GM21423 (cell line): Measurements from ENCODE around the gene PRCD.

ENCODE experiments used
- ATAC-seq: cut with Tn5 transposase; IDR thresholded peaks from one replicate; pipeline ENCODE4 v1.9.1; 2021; ENCODE audit warnings: mild to moderate bottlenecking, moderate library complexity; ENCODE audit not compliant: unreplicated experiment

The PRCD gene

GRCh38 chr17:76568811-76569221 lies 29.0 kb downstream of the PRCD start:
- no peak for ATAC-seq

- ATAC-seq = no peak
These were observed 29.9 kb downstream of the PRCD start for GRCh38 chr17:76569607-76570279.

GRCh38 chr17:76570457-76570856 lies 30.6 kb downstream of the PRCD start:
- no peak for ATAC-seq

- ATAC-seq = no peak
These were observed 31.1 kb downstream of the PRCD start for GRCh38 chr17:76570877-76571471.

- ATAC-seq = no peak
These were observed 32.5 kb downstream of the PRCD start for GRCh38 chr17:76572201-76572910.

GRCh38 chr17:76573096-76573495 lies 33.3 kb downstream of the PRCD start:
- ATAC-seq = no peak

GRCh38 chr17:76574166-76574565 lies 34.3 kb downstream of the PRCD start:
- ATAC-seq = no peak

- no peak for ATAC-seq
These were observed 35.7 kb downstream of the PRCD start for GRCh38 chr17:76575570-76575969.

- no peak for ATAC-seq
These were observed 36.3 kb downstream of the PRCD start for GRCh38 chr17:76576189-76576588.

GRCh38 chr17:76577876-76578275 lies 38.0 kb downstream of the PRCD start:
- ATAC-seq = no peak

GRCh38 chr17:76578376-76578775 lies 38.5 kb downstream of the PRCD start:
- ATAC-seq = no peak

GRCh38 chr17:76579281-76579680 lies 39.4 kb downstream of the PRCD start:
- no peak for ATAC-seq

GRCh38 chr17:76581515-76581914 lies 41.7 kb downstream of the PRCD start:
- ATAC-seq = no peak

- no peak for ATAC-seq
These were observed 42.8 kb downstream of the PRCD start for GRCh38 chr17:76582660-76583059.

GRCh38 chr17:76584427-76585032 lies 44.7 kb downstream of the PRCD start:
- no peak for ATAC-seq

- no peak for ATAC-seq
These were observed 45.3 kb downstream of the PRCD start for GRCh38 chr17:76585033-76585648.

- no peak for ATAC-seq
These were observed 46.1 kb downstream of the PRCD start, which contains the start of gene ST6GALNAC2 for GRCh38 chr17:76585649-76586593. ST6GALNAC2 (minus strand) TSS chr17:76585860; CDS start chr17:76585808, 52 bp downstream.

GRCh38 chr17:76586741-76587487 lies 47.1 kb downstream of the PRCD start:
- no peak for ATAC-seq

GRCh38 chr17:76588182-76588581 lies 48.3 kb downstream of the PRCD start:
- no peak for ATAC-seq
